ENCODE data around the gene ZNF444. TPM values are rescaled to one million over a fixed set of nuclear protein-coding genes. Genes with fewer than 3 reads are reported as not detected.

ZNF444 gene
- polyA plus RNA-seq, 3 donors, result 2.7 to 6.9 (median 3.5) TPM

GRCh38 chr19:56133858-56134653 is 7.0 kb upstream of the ZNF444 start:
- TF ChIP-seq, protein P1, sequence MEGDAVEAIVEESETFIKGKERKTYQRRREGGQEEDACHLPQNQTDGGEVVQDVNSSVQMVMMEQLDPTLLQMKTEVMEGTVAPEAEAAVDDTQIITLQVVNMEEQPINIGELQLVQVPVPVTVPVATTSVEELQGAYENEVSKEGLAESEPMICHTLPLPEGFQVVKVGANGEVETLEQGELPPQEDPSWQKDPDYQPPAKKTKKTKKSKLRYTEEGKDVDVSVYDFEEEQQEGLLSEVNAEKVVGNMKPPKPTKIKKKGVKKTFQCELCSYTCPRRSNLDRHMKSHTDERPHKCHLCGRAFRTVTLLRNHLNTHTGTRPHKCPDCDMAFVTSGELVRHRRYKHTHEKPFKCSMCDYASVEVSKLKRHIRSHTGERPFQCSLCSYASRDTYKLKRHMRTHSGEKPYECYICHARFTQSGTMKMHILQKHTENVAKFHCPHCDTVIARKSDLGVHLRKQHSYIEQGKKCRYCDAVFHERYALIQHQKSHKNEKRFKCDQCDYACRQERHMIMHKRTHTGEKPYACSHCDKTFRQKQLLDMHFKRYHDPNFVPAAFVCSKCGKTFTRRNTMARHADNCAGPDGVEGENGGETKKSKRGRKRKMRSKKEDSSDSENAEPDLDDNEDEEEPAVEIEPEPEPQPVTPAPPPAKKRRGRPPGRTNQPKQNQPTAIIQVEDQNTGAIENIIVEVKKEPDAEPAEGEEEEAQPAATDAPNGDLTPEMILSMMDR (IDR thresholded peaks at IDR 0.05), result no peak
- no peaks in the 10 kb centered on the region for H4K20me1 ChIP-seq (ENCODE audit: insufficient read depth, low read length)
- H3K9me3 Mint-ChIP-seq, result peaks cover 0 to 2% (median 0%) of the 10 kb centered on the region in 7 donors
- H3K4me3 Mint-ChIP-seq, result no peak overlapping the region
- H3K4me1 ChIP-seq (ENCODE audit: control insufficient read depth in 1 of 2, insufficient read depth in 2 of 2, low read length in 2 of 2), result peaks cover 19 to 24% of the 10 kb centered on the region in 2 donors
- intact Hi-C loops (cut with micrococcal nuclease), result no loop called here
- H2AFZ ChIP-seq (ENCODE audit: insufficient read depth, low read depth, low read length, poor library complexity, severe bottlenecking), result peak overlapping the region; percentile 56
- H3K79me2 ChIP-seq (ENCODE audit: insufficient read depth, low read length), result no peaks in the 10 kb centered on the region
- H3K36me3 Mint-ChIP-seq, result no peaks in the 10 kb centered on the region
- no peaks in the 10 kb centered on the region for H3K36me3 ChIP-seq (replicated peaks in 1 of 2; ENCODE audit: control insufficient read depth in 1 of 2, insufficient read depth in 2 of 2, low read length in 2 of 2)
- peak overlapping the region in 2 of 7 donors; percentile 5 to 51 for H3K27ac Mint-ChIP-seq
- peak in 1 of 3 donors; percentile 56 for DNase-seq
- WGBS (ENCODE audit: insufficient coverage), result 4% methylated on average over 4 of the region's 14 CpGs
- no peak overlapping the region for H3K4me3 ChIP-seq (replicated peaks in 1 of 3; ENCODE audit: low read depth in 2 of 3, low read length in 3 of 3)
- H3K27me3 ChIP-seq (ENCODE audit: control insufficient read depth in 2 of 2, insufficient read depth in 2 of 2, low read length in 2 of 2), result no peaks in the 10 kb centered on the region
- no peak overlapping the region for H3K27ac ChIP-seq (ENCODE audit: low read depth in 1 of 2, low read length in 2 of 2)
- H3K4me2 ChIP-seq (replicated peaks; ENCODE audit: extremely low read depth, low read length, poor library complexity, severe bottlenecking), result no peak overlapping the region
- H3K9ac ChIP-seq (ENCODE audit: insufficient read depth, low read length, poor library complexity, severe bottlenecking), result no peak overlapping the region
- H3K9me3 ChIP-seq (replicated peaks in 1 of 2; ENCODE audit: control insufficient read depth in 1 of 2, insufficient read depth in 1 of 2, low read length in 2 of 2), result no peaks in the 10 kb centered on the region
- peaks cover 0 to 5% (median 4%) of the 10 kb centered on the region in 3 donors for H3K27me3 Mint-ChIP-seq (ENCODE audit: low read depth in 3 of 3)
- H3K4me1 Mint-ChIP-seq, result peaks cover 30% of the 10 kb centered on the region

DNA sequence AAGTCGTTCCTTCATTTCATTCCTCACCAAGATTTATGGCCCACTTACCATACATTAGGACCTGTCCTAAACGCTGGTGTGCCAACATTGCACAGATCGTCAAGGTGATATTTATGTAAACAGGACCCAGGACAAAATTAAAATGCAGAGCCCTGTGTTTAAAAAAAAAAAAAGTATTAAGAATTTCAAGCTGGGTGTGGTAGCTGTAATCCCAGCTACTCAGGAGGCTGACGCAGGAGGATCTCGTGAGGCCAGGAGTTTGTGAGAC is 6.5 kb upstream of the ZNF444 start:
- H3K4me1 Mint-ChIP-seq, result peaks cover 36% of the 10 kb centered on the region
- no peak for DNase-seq
- Histone ChIP-seq H3K79me2 (ENCODE audit: insufficient read depth, low read length) (no peaks in the 10 kb centered on the region), H3K9ac (ENCODE audit: insufficient read depth, low read length, poor library complexity, severe bottlenecking) (no peak overlapping the region), H3K36me3 (replicated peaks in 1 of 2; ENCODE audit: control insufficient read depth in 1 of 2, insufficient read depth in 2 of 2, low read length in 2 of 2) (no peaks in the 10 kb centered on the region), H3K4me2 (replicated peaks; ENCODE audit: extremely low read depth, low read length, poor library complexity, severe bottlenecking) (no peak overlapping the region), H2AFZ (ENCODE audit: insufficient read depth, low read depth, low read length, poor library complexity, severe bottlenecking) (peak overlapping the region; percentile 56), H3K4me1 (ENCODE audit: control insufficient read depth in 1 of 2, insufficient read depth in 2 of 2, low read length in 2 of 2) (peaks cover 24 to 29% of the 10 kb centered on the region in 2 donors), H3K27me3 (ENCODE audit: control insufficient read depth in 2 of 2, insufficient read depth in 2 of 2, low read length in 2 of 2) (no peaks in the 10 kb centered on the region), H3K27ac (ENCODE audit: low read depth in 1 of 2, low read length in 2 of 2) (no peak overlapping the region), H3K9me3 (replicated peaks in 1 of 2; ENCODE audit: control insufficient read depth in 1 of 2, insufficient read depth in 1 of 2, low read length in 2 of 2) (no peaks in the 10 kb centered on the region), H4K20me1 (ENCODE audit: insufficient read depth, low read length) (no peaks in the 10 kb centered on the region), H3K4me3 (replicated peaks in 1 of 3; ENCODE audit: low read depth in 2 of 3, low read length in 3 of 3) (no peak overlapping the region)
- H3K27ac Mint-ChIP-seq, result peak overlapping the region in 1 of 7 donors; percentile 5
- intact Hi-C loops (cut with micrococcal nuclease), result no loop called here
- H3K4me3 Mint-ChIP-seq, result no peak overlapping the region
- H3K27me3 Mint-ChIP-seq (ENCODE audit: low read depth in 3 of 3), result peaks cover 0 to 5% (median 4%) of the 10 kb centered on the region in 3 donors
- H3K9me3 Mint-ChIP-seq, result peaks cover 0 to 2% (median 0%) of the 10 kb centered on the region in 7 donors
- TF ChIP-seq, protein P1 (IDR thresholded peaks at IDR 0.05), result no peak
- no peaks in the 10 kb centered on the region for H3K36me3 Mint-ChIP-seq
- WGBS (ENCODE audit: insufficient coverage), result no CpG with 5 or more reads among the region's 5 CpGs
